OCI-LY1 (cell line): ENCODE measurements around the gene TBC1D8.

Source experiments
- H2AFZ ChIP-seq: fragments of 200-600 bp; sonication (generic), shearing (Covaris generic); 2 replicates; pipeline ENCODE4 v1.6.0; 2014; ENCODE audit warnings: antibody characterized with exemption, mild to moderate bottlenecking, low read length
- H3F3A ChIP-seq: fragments of 200-600 bp; sonication (generic), shearing (Covaris generic); 2 replicates; pipeline ENCODE4 v1.6.0; 2014; ENCODE audit warnings: mild to moderate bottlenecking, antibody characterized with exemption, low read length, moderate library complexity; ENCODE audit not compliant: insufficient read depth
- H3K27ac ChIP-seq: fragments of 200-600 bp; sonication (generic); 2 replicates; pipeline ENCODE4 v1.5.1; 2014; ENCODE audit warnings: low read length, mixed run types, mild to moderate bottlenecking, low read depth; ENCODE audit not compliant: poor library complexity, severe bottlenecking
- H3K27me3 ChIP-seq: fragments of 200-600 bp; sonication (generic); 2 replicates; pipeline ENCODE4 v1.6.0; 2014; ENCODE audit warnings: antibody characterized with exemption, mild to moderate bottlenecking, low read length, moderate library complexity; ENCODE audit not compliant: insufficient read depth
- H3K36me3 ChIP-seq: fragments of 200-600 bp; sonication (generic); 2 replicates; pipeline ENCODE4 v1.6.1; 2014; ENCODE audit warnings: mild to moderate bottlenecking, antibody characterized with exemption, low read length, moderate library complexity, mixed read lengths; ENCODE audit not compliant: insufficient read depth
- H3K4me1 ChIP-seq: fragments of 200-600 bp; sonication (generic); 2 replicates; pipeline ENCODE4 v1.5.1; 2014; ENCODE audit warnings: mild to moderate bottlenecking, low read length, moderate library complexity; ENCODE audit not compliant: insufficient read depth, severe bottlenecking
- H3K4me2 ChIP-seq: fragments of 200-600 bp; sonication (generic), shearing (Covaris generic); 2 replicates; pipeline ENCODE4 v1.6.1; 2014; ENCODE audit warnings: low read length
- H3K4me3 ChIP-seq: fragments of 200-600 bp; sonication (generic); 2 replicates; pipeline ENCODE4 v1.5.1; 2014; ENCODE audit warnings: low read length, low read depth, mild to moderate bottlenecking, mixed read lengths; ENCODE audit not compliant: poor library complexity, severe bottlenecking
- H3K79me2 ChIP-seq: fragments of 200-600 bp; shearing (Covaris generic); 2 replicates; pipeline ENCODE4 v1.6.1; 2016; ENCODE audit warnings: mixed run types, low read length, mixed read lengths; ENCODE audit not compliant: insufficient read depth
- H3K9ac ChIP-seq: fragments of 200-600 bp; sonication (generic), shearing (Covaris generic); 2 replicates; pipeline ENCODE4 v1.6.1; 2014; ENCODE audit warnings: mild to moderate bottlenecking, low read length, mixed read lengths
- H3K9me2 ChIP-seq: fragments of 200-600 bp; sonication (generic), shearing (Covaris generic); 2 replicates; pipeline ENCODE4 v1.6.1; 2014; ENCODE audit warnings: low read depth, mild to moderate bottlenecking, low read length, mixed read lengths
- H3K9me3 ChIP-seq: fragments of 200-600 bp; shearing (Covaris generic); 2 replicates; pipeline ENCODE4 v1.6.1; 2014; ENCODE audit warnings: low read length, mixed read lengths
- H4K20me1 ChIP-seq: fragments of 200-600 bp; sonication (generic), shearing (Covaris generic); 2 replicates; pipeline ENCODE4 v1.6.0; 2016; ENCODE audit warnings: mild to moderate bottlenecking, low read length; ENCODE audit not compliant: insufficient read depth
- CTCF ChIP-seq: fragments of 200-600 bp; sonication (generic), shearing (Covaris generic); IDR thresholded peaks from 2 replicates; pipeline ENCODE4 v1.5.1; 2017; ENCODE audit warnings: mild to moderate bottlenecking, antibody characterized with exemption, low read length, moderate library complexity, mixed read lengths
- EZH2 ChIP-seq: fragments of 200-600 bp; sonication (generic), shearing (Covaris generic); IDR thresholded peaks from 2 replicates; pipeline ENCODE4 v1.8.0; 2017; ENCODE audit warnings: borderline replicate concordance, mixed run types, mild to moderate bottlenecking, antibody characterized with exemption, low read length, moderate library complexity, mixed read lengths

TBC1D8 gene

GRCh38 chr2:101037161-101037755 lies 113.9 kb downstream of the TBC1D8 start:
- Histone ChIP-seq H3K36me3 (no peaks in the 10 kb centered on the region), H4K20me1 (no peaks in the 10 kb centered on the region), H3K4me2 (no peak overlapping the region)

DNA sequence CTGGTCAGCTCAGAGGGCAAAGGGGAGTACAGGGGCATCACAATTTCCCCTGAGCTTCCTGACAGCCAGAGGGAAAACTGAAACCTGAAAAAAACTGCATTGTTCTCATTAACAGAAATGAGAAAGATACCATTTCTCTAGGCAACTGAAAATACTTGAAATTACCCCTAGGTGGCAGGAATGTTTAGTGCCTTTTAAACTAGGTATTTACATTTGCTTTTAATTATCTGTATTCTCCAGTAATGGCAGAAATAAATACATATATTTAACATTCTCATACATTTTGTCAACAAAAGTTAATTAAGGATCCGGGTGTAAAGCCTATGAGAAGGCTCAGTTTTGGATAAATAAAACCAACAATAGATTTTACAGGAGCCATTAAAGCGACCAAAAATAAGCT lies 114.6 kb downstream of the TBC1D8 start:
- TF ChIP-seq CTCF (peak; percentile 59), EZH2 (no peak)
- no peaks in the 10 kb centered on the region for H3K9me3 ChIP-seq

More at GRCh38 chr2:101037161-101037755, 113.9 kb downstream of the TBC1D8 start:
- TF ChIP-seq EZH2: no peak
- TF ChIP-seq CTCF: no peak
- Histone ChIP-seq H3F3A (no peaks in the 10 kb centered on the region), H3K4me1 (no peaks in the 10 kb centered on the region), H2AFZ (no peak overlapping the region), H3K4me3 (no peak overlapping the region), H3K27me3 (peaks cover 5% of the 10 kb centered on the region; the same call in 1 of the 2 replicates), H3K9me3 (no peaks in the 10 kb centered on the region), H3K9me2 (no peaks in the 10 kb centered on the region), H3K79me2 (no peaks in the 10 kb centered on the region), H3K9ac (no peak overlapping the region), H3K27ac (no peak overlapping the region)

GRCh38 chr2:101032084-101032776 lies 119.0 kb downstream of the TBC1D8 start:
- Histone ChIP-seq H3K79me2 (no peaks in the 10 kb centered on the region), H3K9me2 (no peaks in the 10 kb centered on the region), H4K20me1 (no peaks in the 10 kb centered on the region), H3F3A (no peaks in the 10 kb centered on the region), H3K9me3 (no peaks in the 10 kb centered on the region), H3K4me2 (no peak overlapping the region), H3K27me3 (peaks cover 5% of the 10 kb centered on the region; the same call in 1 of the 2 replicates), H3K4me3 (no peak overlapping the region), H3K27ac (no peak overlapping the region), H3K9ac (no peak overlapping the region), H2AFZ (no peak overlapping the region), H3K4me1 (no peaks in the 10 kb centered on the region), H3K36me3 (no peaks in the 10 kb centered on the region)
- TF ChIP-seq EZH2: no peak
- no peak for TF ChIP-seq CTCF

More for the DNA sequence above, 114.6 kb downstream of the TBC1D8 start:
- no peak overlapping the region for H2AFZ ChIP-seq
- H4K20me1 ChIP-seq: no peaks in the 10 kb centered on the region
- H3K9me2 ChIP-seq: no peaks in the 10 kb centered on the region
- H3F3A ChIP-seq: no peaks in the 10 kb centered on the region
- H3K27ac ChIP-seq: no peak overlapping the region
- no peaks in the 10 kb centered on the region for H3K36me3 ChIP-seq
- no peaks in the 10 kb centered on the region for H3K4me1 ChIP-seq
- no peak overlapping the region for H3K4me3 ChIP-seq
- H3K9ac ChIP-seq: no peak overlapping the region
- no peaks in the 10 kb centered on the region for H3K79me2 ChIP-seq
- no peak overlapping the region for H3K4me2 ChIP-seq
- H3K27me3 ChIP-seq: peaks cover 5% of the 10 kb centered on the region; the same call in 1 of the 2 replicates
